Stimulated activated CD8-positive, alpha-beta memory T cell treated with anti-CD3 and anti-CD28 coated beads, Interleukin-7, amount 100 ng/mL, for 4 hours (primary cell): Measurements from ENCODE around the gene FGFR3.

Experiments used
- DNase-seq, 2 donors: peaks; one replicate each; pipeline ENCODE4 v3.0.0-alpha.2; 2020; ENCODE audit warnings: low read depth in 2 of 2

FGFR3 gene

GRCh38 chr4:1770245-1770644, 22.8 kb upstream of the FGFR3 start:
- no peak for DNase-seq

DNA sequence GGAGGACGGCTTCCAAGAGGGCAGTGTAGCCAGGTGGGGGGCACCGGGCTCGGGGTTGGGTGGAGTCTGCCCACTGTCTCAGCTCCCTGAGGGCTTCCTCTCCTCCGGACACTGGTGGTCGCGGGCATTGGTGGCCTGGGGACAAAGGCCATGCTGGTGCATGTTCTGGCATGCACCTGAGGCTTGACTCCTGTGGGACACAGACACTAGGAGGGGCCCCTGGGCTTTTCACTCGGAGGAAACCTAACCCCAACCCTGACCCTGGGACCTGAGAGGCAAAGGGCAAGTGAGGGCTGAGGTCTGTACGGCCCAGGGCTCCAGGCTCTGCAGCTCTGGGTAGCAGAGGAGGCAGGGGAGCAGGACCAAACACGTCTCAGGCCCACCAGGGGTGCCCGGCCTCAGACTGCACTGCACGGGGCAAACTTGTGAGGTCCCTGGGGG, 22.3 kb upstream of the FGFR3 start:
- no peak for DNase-seq

DNA sequence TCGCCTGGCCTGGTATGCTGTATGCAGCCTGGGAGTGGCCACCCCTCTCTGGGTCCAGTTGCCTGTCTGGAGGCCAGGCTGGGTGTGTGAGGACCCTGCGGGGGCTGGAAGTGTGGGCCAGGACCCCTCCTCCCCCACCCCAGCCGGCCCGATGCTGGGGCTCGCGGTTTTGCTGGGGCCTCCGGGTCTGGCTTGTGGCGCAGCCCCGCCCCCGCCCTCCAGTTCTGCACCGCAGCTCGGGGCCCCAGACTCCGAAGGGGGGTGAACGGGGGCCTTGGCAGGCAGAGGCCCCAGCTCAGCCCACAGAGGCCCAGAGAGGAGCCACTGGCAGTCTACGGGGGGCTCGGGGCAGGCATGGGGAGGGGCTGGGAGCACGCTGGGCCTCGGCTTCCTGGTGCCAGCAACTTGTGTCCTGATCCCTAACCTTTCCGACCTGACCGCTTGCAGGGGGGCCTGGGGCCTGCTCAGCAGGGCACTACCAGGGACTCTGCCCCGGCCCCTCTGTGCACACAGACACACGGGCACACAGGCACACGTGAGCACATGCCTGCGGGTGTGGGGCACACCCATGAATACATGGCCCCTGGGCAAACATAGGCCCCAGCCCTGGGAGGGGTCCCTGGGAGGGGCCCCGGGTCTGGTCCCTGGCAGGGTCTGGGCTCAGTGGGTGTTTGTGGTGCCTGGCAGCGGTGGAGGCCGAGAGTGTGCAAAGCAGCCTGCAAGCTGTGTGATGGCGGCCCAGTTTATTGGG, 21.4 kb upstream of the FGFR3 start:
- DNase-seq, result no peak

- DNase-seq, result no peak
Observed at GRCh38 chr4:1772853-1773538, 20.1 kb upstream of the FGFR3 start.

- no peak for DNase-seq
Observed at GRCh38 chr4:1773754-1774153, 19.3 kb upstream of the FGFR3 start.

- no peak for DNase-seq
Observed at GRCh38 chr4:1775731-1776500, 17.2 kb upstream of the FGFR3 start.

GRCh38 chr4:1776521-1777161, 16.5 kb upstream of the FGFR3 start:
- DNase-seq, result no peak

DNA sequence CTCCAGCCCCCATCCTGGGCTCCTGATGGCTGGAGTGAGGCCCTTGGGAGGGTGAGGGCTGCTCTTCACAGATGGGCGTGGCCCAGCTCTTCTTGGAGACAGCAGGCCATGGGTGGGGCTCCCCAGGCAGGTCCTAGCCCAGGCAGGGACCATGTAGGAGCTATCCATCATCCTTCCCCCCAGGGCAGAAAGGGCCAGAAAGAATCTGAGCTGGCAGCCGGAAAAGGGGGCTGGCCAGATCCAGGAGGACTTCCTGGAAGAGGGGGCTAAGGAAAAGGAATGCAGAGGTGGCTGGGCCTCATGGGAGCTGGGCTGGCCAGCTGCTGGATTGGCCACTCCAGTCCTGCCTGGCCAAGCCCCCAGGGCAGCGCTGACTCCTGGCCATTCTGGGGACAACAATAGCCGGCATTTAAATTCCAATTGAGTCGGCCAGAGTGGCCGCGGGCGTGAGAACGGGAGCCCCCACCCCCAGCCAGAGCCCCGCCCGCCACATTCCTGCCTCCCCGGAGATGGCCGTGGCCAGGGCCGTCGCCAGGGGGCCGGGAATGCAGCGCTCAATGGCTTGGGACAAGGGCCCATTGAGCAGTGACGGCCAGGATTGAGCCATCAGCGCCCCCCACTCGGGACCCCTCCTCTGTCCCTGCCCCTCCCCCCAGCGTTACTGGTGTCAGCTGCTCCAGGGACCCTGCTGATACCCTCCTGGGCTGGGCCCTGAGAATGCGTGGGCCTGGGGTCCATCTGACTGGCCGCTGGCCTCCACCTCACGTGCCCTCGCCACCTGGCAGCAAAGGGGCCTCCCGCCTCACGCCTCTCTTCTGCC, 15.1 kb upstream of the FGFR3 start:
- no peak for DNase-seq

DNA sequence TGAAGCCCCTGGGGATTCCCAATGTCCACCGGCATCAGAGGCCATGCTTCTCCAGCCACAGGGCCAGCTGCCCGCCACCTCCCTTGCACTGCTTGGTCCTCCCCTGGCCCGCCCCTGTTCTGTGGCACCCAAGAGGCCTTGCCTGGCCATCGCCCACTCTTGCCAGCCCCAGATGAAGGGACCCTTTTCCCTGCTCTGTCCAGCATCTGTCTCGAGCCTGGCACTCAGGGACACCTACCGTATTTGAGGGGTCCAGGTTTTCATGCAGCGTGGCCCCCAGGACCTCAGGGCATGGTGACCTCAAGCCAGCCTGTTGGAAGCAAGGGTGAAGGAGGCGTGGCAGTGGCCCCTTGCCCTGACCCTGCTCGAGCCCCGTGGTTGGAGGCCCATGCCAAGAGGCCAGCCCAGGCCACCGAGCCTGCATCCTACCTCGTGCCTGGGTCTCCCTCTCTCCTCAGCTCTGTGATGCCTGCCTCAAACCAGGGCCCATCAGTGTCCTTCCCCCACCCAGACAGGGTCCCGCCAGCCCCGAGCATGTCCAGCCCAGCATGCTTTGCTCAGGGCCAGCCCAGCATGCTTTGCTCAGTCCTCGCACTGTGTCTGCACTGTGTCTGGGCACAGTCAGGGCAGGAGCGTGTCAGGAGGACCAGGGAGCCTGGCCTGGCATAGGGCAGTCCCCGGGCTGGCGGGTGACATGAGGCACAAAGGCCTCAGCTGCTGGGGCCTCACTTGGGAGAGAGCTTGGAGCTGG, 14.3 kb upstream of the FGFR3 start:
- DNase-seq, result no peak

GRCh38 chr4:1779588-1780382, 13.3 kb upstream of the FGFR3 start:
- DNase-seq, result no peak

DNA sequence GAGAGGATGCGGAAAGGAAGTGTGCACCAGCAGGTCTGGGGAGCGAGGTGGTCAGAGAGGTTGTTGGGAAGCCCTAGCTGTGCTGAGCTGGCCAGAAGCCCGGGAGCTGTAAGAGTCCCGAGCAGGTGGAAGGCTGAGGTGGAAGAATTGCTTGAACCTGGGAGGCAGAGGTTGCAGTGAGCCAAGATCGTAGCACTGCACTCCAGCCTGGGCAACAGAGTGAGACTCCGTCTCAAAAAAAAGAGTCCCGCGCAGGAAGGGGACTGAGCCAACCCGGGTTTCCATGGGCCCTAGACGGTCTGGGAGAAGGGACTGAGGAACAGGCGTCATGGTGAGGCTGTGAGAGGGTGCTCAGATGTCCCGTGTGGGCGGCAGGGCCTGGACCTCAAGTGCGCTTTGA, 12.7 kb upstream of the FGFR3 start:
- no peak for DNase-seq

DNA sequence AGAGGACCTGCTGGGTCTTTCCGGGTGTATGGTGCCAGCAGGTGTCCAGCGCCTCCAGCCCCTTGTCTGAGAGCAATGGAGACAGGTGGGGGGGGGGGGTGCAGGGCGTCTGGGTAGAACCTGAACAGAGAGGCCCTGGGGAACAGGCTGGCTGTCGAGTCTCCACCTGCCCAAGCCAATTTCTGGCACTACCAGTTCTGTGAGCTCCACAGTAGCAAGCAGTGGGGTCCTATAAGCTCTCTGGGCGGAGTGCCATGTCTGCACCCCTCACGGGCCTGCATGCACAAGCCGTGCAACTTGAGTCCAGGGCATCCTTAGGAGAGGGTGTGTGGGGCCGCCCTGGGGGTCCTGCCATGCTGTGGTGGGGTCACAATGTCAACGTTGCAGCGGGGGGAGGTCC, 10.1 kb upstream of the FGFR3 start:
- DNase-seq, result no peak

- DNase-seq, result no peak
Observed at GRCh38 chr4:1783970-1784369, 9.1 kb upstream of the FGFR3 start.

DNA sequence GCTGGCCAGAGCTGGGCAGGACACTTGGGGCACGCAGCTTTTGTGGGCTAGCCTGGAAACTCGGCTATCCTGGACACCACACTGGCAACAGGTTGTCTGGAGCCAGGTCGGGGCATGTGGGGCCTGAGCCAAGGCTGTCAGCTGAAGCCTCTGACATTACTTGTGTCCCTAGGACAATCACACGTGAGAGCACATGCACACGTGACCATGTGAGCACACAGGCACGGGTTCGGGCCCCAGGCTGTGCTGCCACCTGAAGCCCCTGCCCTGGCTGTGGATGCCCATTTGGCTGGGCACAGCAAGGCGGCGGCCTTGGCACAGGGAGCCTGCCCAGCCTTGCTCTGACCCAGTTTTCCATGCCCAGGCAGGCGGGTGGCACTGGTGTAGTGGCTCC, 8.7 kb upstream of the FGFR3 start:
- DNase-seq, result no peak

- DNase-seq, result no peak
Observed at GRCh38 chr4:1784789-1785591, 8.1 kb upstream of the FGFR3 start.

GRCh38 chr4:1785592-1785991, 7.5 kb upstream of the FGFR3 start:
- DNase-seq, result no peak

DNA sequence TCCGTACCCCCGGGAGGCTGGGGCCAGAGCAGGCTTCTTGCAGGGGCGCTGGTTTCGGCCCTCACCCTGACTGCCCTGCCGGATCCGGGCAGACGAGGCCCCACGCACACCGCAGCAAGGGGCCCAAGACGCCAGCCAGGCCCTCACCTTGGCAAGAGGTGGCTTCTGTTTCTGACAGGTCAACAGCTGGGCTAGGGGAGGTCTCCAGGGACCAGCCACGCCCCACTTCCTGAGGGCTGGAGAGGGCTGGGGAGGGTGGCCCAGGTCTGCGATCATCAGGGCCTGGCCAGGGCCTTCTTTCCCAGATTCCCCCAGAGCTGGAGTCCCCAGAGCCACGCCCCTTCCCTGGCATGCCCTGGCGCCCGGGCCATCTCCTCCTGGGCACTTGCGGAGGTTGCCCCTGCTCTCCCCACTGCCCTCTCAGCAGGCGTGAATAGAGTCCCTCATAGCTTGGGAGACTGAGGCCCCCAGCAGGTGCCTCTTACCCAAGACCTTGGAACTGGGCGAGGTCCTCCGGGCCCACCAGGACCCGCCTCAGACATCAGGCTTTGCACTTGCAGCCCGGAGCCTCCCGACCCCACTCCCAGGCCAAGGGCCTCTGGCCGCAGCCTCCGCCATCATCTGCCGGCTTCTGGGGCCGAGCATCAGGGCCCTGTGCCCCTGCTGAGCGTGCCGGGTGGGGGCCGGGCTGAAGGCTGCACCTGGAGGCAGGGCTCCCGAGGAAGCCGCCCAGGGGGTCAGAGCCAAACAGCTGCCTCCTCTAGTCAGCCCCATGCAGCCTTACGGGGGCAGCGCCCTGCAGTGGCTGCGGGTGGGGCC, 6.3 kb upstream of the FGFR3 start:
- no peak for DNase-seq
